Superior temporal gyrus (tissue), 1 donor: Measurements from ENCODE around the gene RTL9.
A peak's percentile ranks its signal among the peaks of the same experiment; 100 is the strongest.
"Not testable (repeated sequence)": the region's sequence is repeated elsewhere in the genome, so short reads cannot be mapped to it uniquely, and the experiment has no call there.

Experiments
- DNase-seq: peaks from one replicate; pipeline ENCODE4 v3.0.0-alpha.2; 2016; ENCODE audit errors: extremely low spot score

Gene RTL9

GRCh38 chrX:110404376-110404775 is 45.7 kb downstream of the RTL9 start:
- DNase-seq = no peak

DNA sequence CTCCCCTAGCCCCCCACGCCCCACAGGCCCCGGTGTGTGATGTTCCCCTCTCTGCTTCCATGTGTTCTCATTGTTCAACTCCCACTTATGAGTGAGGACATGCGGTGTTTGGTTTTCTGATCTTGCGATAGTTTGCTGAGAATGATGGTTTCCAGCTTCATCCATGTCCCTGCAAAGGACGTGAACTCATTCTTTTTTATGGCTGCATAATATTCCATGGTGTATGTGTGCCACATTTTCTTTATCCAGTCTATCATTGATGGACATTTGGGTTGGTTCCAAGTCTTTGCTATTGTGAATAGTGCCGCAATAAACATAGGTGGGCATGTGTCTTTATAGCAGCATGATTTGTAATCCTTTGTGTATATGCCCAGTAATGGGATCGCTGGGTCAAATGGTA is 47.6 kb downstream of the RTL9 start:
- not testable (repeated sequence) for DNase-seq

- DNase-seq = no peak
These were observed 48.2 kb downstream of the RTL9 start for GRCh38 chrX:110406822-110407221.

GRCh38 chrX:110407910-110408545 is 49.4 kb downstream of the RTL9 start:
- DNase-seq = peak; percentile 82
